HepG2 (cell line): ENCODE results near the gene ESPN. TPM values are rescaled to one million over a fixed set of nuclear protein-coding genes. Genes with fewer than 3 reads are reported as not detected.

Source experiments
- CBX5 ChIP-seq: sonication (generic); formaldehyde crosslinking; IDR thresholded peaks from 2 replicates; pipeline ENCODE4 v1.4.0; 2020; ENCODE audit warnings: missing genetic modification reagents, borderline replicate concordance
- HNF1B ChIP-seq: sonication (generic); formaldehyde crosslinking; IDR thresholded peaks from 2 replicates; pipeline ENCODE4 v1.5.1; 2020; ENCODE audit warnings: mild to moderate bottlenecking, moderate library complexity, missing genetic modification reagents
- KLF6 ChIP-seq: IDR thresholded peaks from 2 replicates; pipeline ENCODE4 v1.8.0; 2016; ENCODE audit warnings: missing biosample characterization, missing genetic modification reagents
- MAFF ChIP-seq: IDR thresholded peaks from 2 replicates; pipeline ENCODE4 v1.6.1; 2011; ENCODE audit warnings: low read depth, low read length, improper control_type of control experiment
- NFRKB ChIP-seq: fragments of 450-650 bp; IDR thresholded peaks from 2 replicates; pipeline ENCODE4 v1.6.1; 2017
- PHB2 ChIP-seq: fragments of 450-650 bp; IDR thresholded peaks from 2 replicates; pipeline ENCODE4 v1.6.1; 2018; ENCODE audit not compliant: partially characterized antibody
- PHF20 ChIP-seq: sonication (generic); formaldehyde crosslinking; IDR thresholded peaks from 2 replicates; pipeline ENCODE4 v1.5.0; 2020; ENCODE audit warnings: mild to moderate bottlenecking, missing genetic modification reagents
- POGK ChIP-seq: sonication (generic); formaldehyde crosslinking; conservative IDR thresholded peaks from 2 replicates; pipeline ENCODE4 v1.8.0; 2022; ENCODE audit warnings: mild to moderate bottlenecking, moderate library complexity, missing genetic modification reagents
- PRDM4 ChIP-seq: sonication (generic); formaldehyde crosslinking; IDR thresholded peaks from 2 replicates; pipeline ENCODE4 v1.9.0; 2021; ENCODE audit warnings: missing genetic modification reagents, borderline replicate concordance
- PRPF4 ChIP-seq: fragments of 200-400 bp; formaldehyde crosslinking; IDR thresholded peaks from 2 replicates; pipeline ENCODE4 v1.6.1; 2016; ENCODE audit warnings: low read length, low read depth; ENCODE audit not compliant: poor library complexity, severe bottlenecking
- SAFB2 ChIP-seq: sonication (generic); formaldehyde crosslinking; IDR thresholded peaks from 2 replicates; pipeline ENCODE4 v1.5.1; 2020; ENCODE audit warnings: missing genetic modification reagents, low read depth, mild to moderate bottlenecking, borderline replicate concordance
- SATB2 ChIP-seq: sonication (generic); formaldehyde crosslinking; IDR thresholded peaks from 2 replicates; pipeline ENCODE4 v1.5.0; 2020; ENCODE audit warnings: missing genetic modification reagents
- TOE1 ChIP-seq: sonication (generic); formaldehyde crosslinking; IDR thresholded peaks from 2 replicates; pipeline ENCODE4 v1.4.0; 2020; ENCODE audit warnings: mild to moderate bottlenecking, missing genetic modification reagents
- TRIM24 ChIP-seq: sonication (generic); formaldehyde crosslinking; IDR thresholded peaks from 2 replicates; pipeline ENCODE4 v1.8.0; 2022; ENCODE audit warnings: mild to moderate bottlenecking, missing genetic modification reagents
- ZNF205 ChIP-seq: IDR thresholded peaks from 2 replicates; pipeline ENCODE4 v1.6.1; 2018; ENCODE audit warnings: missing biosample characterization, missing genetic modification reagents
- ZNF230 ChIP-seq: sonication (generic); formaldehyde crosslinking; IDR thresholded peaks from 2 replicates; pipeline ENCODE4 v1.4.0; 2020; ENCODE audit warnings: mild to moderate bottlenecking, missing genetic modification reagents
- ZNF556 ChIP-seq: sonication (generic); formaldehyde crosslinking; IDR thresholded peaks from 2 replicates; pipeline ENCODE4 v1.4.0; 2020; ENCODE audit warnings: mild to moderate bottlenecking, missing genetic modification reagents, borderline replicate concordance
- ZNF639 ChIP-seq: conservative IDR thresholded peaks from 2 replicates; pipeline ENCODE4 v1.6.1; 2018; ENCODE audit warnings: missing genetic modification reagents
- ZNF850 ChIP-seq: sonication (generic); formaldehyde crosslinking; conservative IDR thresholded peaks from 2 replicates; pipeline ENCODE4 v1.9.0; 2021; ENCODE audit warnings: mild to moderate bottlenecking, missing genetic modification reagents
- polyA plus RNA-seq, 8 experiments: library from polyadenylated mRNA; depleted of rRNA in 3 of 8; stranded (reverse) in 7 of 8; unstranded in 1 of 8; fragments of >200 nt; fragmentation: Illumina TruSeq in 4 of 8; extraction: Trizol in 4 of 8; gene quantifications; 2 replicates each; pipeline versions ENCODE4 v1.2.1 to v1.2.3, GENCODE V29; 2011 to 2016; ENCODE audit warnings: low read depth in 4 of 8, missing spikeins in 1 of 8, mixed read lengths in 1 of 8; ENCODE audit not compliant: insufficient read depth in 1 of 8
- total RNA-seq, 5 experiments: library from RNA; depleted of rRNA; stranded (reverse); fragments of >200 nt; fragmentation: Illumina TruSeq; extraction: Trizol; gene quantifications; 2 replicates each; pipeline ENCODE4 v1.2.3, GENCODE V29; 2016; ENCODE audit warnings: low read depth in 1 of 5
- TF ChIP-seq, protein P1 (sequence below): sonication (generic); formaldehyde crosslinking; IDR thresholded peaks from 2 replicates; pipeline ENCODE4 v1.4.0; 2020; ENCODE audit warnings: missing genetic modification reagents
- TF ChIP-seq, protein P2 (sequence below): sonication (generic); formaldehyde crosslinking; IDR thresholded peaks from 2 replicates; pipeline ENCODE4 v1.5.0; 2020; ENCODE audit warnings: missing genetic modification reagents

Gene ESPN
- total and polyA plus RNA-seq, 2 of the 13 experiments (the other 11 are each of a cell fraction or from before 2014, with no cell fraction given) = 48.6 to 54.2 TPM

DNA sequence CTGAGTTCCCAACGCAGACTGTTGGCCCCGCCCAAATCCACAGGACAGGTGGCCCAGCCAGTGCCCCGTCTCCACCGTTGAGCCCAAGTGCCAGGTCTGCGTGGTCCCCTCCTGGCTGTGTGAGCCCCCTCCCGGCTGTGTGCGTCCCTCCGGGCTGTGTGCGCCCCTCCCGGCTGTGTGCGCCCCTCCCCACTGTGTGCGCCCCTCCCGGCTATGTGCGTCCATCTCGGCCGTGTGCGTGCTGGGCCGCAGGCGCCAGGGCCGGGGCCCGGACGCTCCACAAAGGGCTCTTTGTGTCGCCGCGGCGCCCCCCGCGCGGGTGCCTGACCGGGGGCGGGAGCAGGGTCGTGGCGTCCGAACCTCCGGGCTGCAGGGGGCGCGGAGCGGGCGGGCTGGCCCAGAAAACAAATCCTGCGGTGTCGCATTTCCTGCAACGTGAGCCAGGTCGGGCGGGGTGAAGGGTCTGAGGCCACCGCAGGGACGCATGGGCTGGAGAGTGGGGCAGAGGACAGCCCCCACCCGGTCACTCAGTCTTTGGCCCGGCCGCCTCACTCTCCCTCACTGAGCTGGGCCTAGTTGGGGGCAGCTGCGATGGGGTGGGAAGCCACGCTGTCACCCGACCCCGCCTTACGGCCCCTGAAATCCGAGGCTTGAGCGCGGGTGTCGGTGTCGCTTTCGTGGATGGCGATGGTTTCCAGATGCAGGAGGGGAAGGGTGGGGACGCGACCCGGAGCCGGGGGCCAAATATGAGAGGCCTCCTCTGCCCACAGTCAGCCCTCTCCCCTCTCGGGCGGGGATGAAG, 22.6 kb downstream of the ESPN start (continued):
- no peak; the same call in 1 of the 2 replicates for TF ChIP-seq HNF1B (CRISPR knock-in tag)
- TF ChIP-seq PRDM4 (CRISPR knock-in tag) = no peak
- TF ChIP-seq ZNF556 = 0 out of 2 replicates have a peak, but pooled peaks have one; percentile 74
- peak; percentile 86 for TF ChIP-seq ZNF639 (CRISPR knock-in tag)
- TF ChIP-seq TRIM24 (CRISPR knock-in tag) = peak; percentile 68; the same call in 1 of the 2 replicates
- no peak for TF ChIP-seq SATB2 (CRISPR knock-in tag)
- no peak for TF ChIP-seq ZNF205 (CRISPR knock-in tag)
- TF ChIP-seq CBX5 (CRISPR knock-in tag) = no peak
- TF ChIP-seq, protein P1, sequence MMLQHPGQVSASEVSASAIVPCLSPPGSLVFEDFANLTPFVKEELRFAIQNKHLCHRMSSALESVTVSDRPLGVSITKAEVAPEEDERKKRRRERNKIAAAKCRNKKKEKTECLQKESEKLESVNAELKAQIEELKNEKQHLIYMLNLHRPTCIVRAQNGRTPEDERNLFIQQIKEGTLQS (CRISPR knock-in tag) = no peak
- TF ChIP-seq TOE1 (CRISPR knock-in tag) = peak; percentile 64; the same call in 1 of the 2 replicates
- TF ChIP-seq PHF20 (CRISPR knock-in tag) = peak; percentile 32; the same call in 1 of the 2 replicates
- TF ChIP-seq NFRKB = no peak
- TF ChIP-seq ZNF850 (CRISPR knock-in tag) = no peak; the same call in 1 of the 2 replicates
- TF ChIP-seq, protein P2, sequence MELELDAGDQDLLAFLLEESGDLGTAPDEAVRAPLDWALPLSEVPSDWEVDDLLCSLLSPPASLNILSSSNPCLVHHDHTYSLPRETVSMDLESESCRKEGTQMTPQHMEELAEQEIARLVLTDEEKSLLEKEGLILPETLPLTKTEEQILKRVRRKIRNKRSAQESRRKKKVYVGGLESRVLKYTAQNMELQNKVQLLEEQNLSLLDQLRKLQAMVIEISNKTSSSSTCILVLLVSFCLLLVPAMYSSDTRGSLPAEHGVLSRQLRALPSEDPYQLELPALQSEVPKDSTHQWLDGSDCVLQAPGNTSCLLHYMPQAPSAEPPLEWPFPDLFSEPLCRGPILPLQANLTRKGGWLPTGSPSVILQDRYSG (CRISPR knock-in tag) = no peak
- peak; percentile 20; the same call in 1 of the 2 replicates for TF ChIP-seq KLF6
- TF ChIP-seq MAFF = no peak
- TF ChIP-seq POGK (CRISPR knock-in tag) = 0 out of 2 replicates have a peak, but pooled peaks have one; percentile 31
- peak; percentile 29; the same call in 1 of the 2 replicates for TF ChIP-seq SAFB2 (CRISPR knock-in tag)
- TF ChIP-seq ZNF230 (CRISPR knock-in tag) = peak; percentile 60; the same call in 1 of the 2 replicates
- no peak for TF ChIP-seq PHB2
- TF ChIP-seq PRPF4 = no peak
